Caco-2 (cell line): ENCODE results near the gene PTCH1. TPM values are rescaled to one million over a fixed set of nuclear protein-coding genes. Genes with fewer than 3 reads are reported as not detected.

Experiments used
- BruUV-seq: library from RNA; stranded (reverse); fragments of 400-500 nt; replicated peaks from 2 replicates; lab custom pipeline; 2021; lab: Mats Ljungman, UMichigan
- CTCF ChIA-PET: fragments of 300-600 bp; sonication (Branson Sonifier 250); formaldehyde crosslinking; loops from one replicate; lab custom pipeline; 2022; ENCODE audit warnings: antibody characterized with exemption; lab: Charles Lee
- POLR2A ChIA-PET: fragments of 300-600 bp; sonication (Branson Sonifier 250); formaldehyde crosslinking; loops from one replicate; lab custom pipeline; 2022; ENCODE audit warnings: antibody characterized with exemption; lab: Charles Lee
- DNase-seq, 2 experiments: peaks; one replicate each; pipeline versions ENCODE4 v3.0.0 to v3.0.0-alpha.2; 2020 to 2022
- H3K27me3 ChIP-seq: replicated peaks from 2 replicates; pipeline ENCODE4 v1.6.0; 2011; ENCODE audit warnings: low read length; ENCODE audit not compliant: control insufficient read depth, insufficient read depth
- H3K36me3 ChIP-seq: 2 replicates; pipeline ENCODE4 v1.5.1; 2011; ENCODE audit warnings: low read length; ENCODE audit not compliant: control insufficient read depth, insufficient read depth
- H3K4me1 ChIP-seq: fragments of 250-450 bp; sonication (Bioruptor Pico); 2 replicates; pipeline ENCODE4 v1.5.1; 2020; ENCODE audit warnings: mild to moderate bottlenecking
- H3K4me3 ChIP-seq: 2 replicates; pipeline ENCODE4 v1.5.1; 2011; ENCODE audit warnings: low read depth, mild to moderate bottlenecking, control low read depth, low read length
- H3K9me3 ChIP-seq: fragments of 250-450 bp; sonication (Bioruptor Pico); 2 replicates; pipeline ENCODE4 v1.5.1; 2020; ENCODE audit warnings: mild to moderate bottlenecking, moderate library complexity
- H3K27ac Mint-ChIP-seq: one replicate; pipeline ENCODE4 v1.8.0; 2022; ENCODE audit warnings: mixed read lengths; ENCODE audit not compliant: unreplicated experiment
- H3K27me3 Mint-ChIP-seq: one replicate; pipeline ENCODE4 v1.8.0; 2022; ENCODE audit warnings: mixed read lengths; ENCODE audit not compliant: insufficient read depth, unreplicated experiment
- H3K36me3 Mint-ChIP-seq: one replicate; pipeline ENCODE4 v1.8.0; 2022; ENCODE audit warnings: mild to moderate bottlenecking, mixed read lengths; ENCODE audit not compliant: insufficient read depth, unreplicated experiment
- H3K4me1 Mint-ChIP-seq: one replicate; pipeline ENCODE4 v1.8.0; 2022; ENCODE audit warnings: low read depth, mixed read lengths; ENCODE audit not compliant: unreplicated experiment
- H3K4me3 Mint-ChIP-seq: one replicate; pipeline ENCODE4 v1.8.0; 2022; ENCODE audit warnings: mild to moderate bottlenecking, moderate library complexity, mixed read lengths; ENCODE audit not compliant: unreplicated experiment
- H3K9me3 Mint-ChIP-seq: one replicate; pipeline ENCODE4 v1.8.0; 2022; ENCODE audit warnings: mixed read lengths; ENCODE audit not compliant: unreplicated experiment
- CTCF ChIP-seq, 2 experiments: fragments of 200-600 bp in 1 of 2; IDR thresholded peaks; 1 replicate in 1 of 2; 2 replicates in 1 of 2; pipeline versions ENCODE4 v1.5.1 to v1.8.0; 2011 to 2022; ENCODE audit warnings: antibody characterized with exemption in 1 of 2, control low read depth in 1 of 2, inconsistent platforms in 1 of 2, low read depth in 1 of 2, low read length in 1 of 2, mild to moderate bottlenecking in 1 of 2, moderate library complexity in 1 of 2; ENCODE audit not compliant: insufficient read depth in 1 of 2, severe bottlenecking in 1 of 2, unreplicated experiment in 1 of 2
- intact Hi-C: fragments of 100-400 bp; cut with micrococcal nuclease; formaldehyde crosslinking; loops from one replicate; pipeline ENCODE4 v1.10.0; 2022; ENCODE audit not compliant: unreplicated experiment
- total RNA-seq: library from RNA; stranded (reverse); gene quantifications from 2 replicates; pipeline ENCODE4 v1.2.3, GENCODE V29; 2022

The PTCH1 gene
- total RNA-seq, 1 experiment from 2014 or later: 25.9 TPM

GRCh38 chr9:95413793-95414192, 103.0 kb downstream of the PTCH1 start:
- intact Hi-C loops: no loop called here
- CTCF ChIA-PET: no interaction called here
- H3K27me3 ChIP-seq: no peaks in the 10 kb centered on the region
- Mint-ChIP-seq H3K9me3 (no peaks in the 10 kb centered on the region), H3K36me3 (no peaks in the 10 kb centered on the region), H3K4me3 (no peak overlapping the region), H3K27ac (no peak overlapping the region), H3K4me1 (peaks cover 32% of the 10 kb centered on the region), H3K27me3 (no peaks in the 10 kb centered on the region)
- no peak overlapping the region for H3K4me3 ChIP-seq
- no peaks in the 10 kb centered on the region for H3K36me3 ChIP-seq
- DNase-seq: no peak
- no peak for TF ChIP-seq CTCF (IDR thresholded peaks at IDR 0.05; ENCODE audit: insufficient read depth in 1 of 2, low read depth in 1 of 2, low read length in 1 of 2, severe bottlenecking in 1 of 2, unreplicated experiment in 1 of 2)
- H3K4me1 ChIP-seq: peaks cover 30% of the 10 kb centered on the region
- POLR2A ChIA-PET: no interaction called here
- no TSS peak for BruUV-seq
- H3K9me3 ChIP-seq: no peaks in the 10 kb centered on the region

- Mint-ChIP-seq H3K27ac (no peak overlapping the region), H3K4me1 (peaks cover 33% of the 10 kb centered on the region), H3K27me3 (no peaks in the 10 kb centered on the region), H3K4me3 (no peak overlapping the region), H3K36me3 (no peaks in the 10 kb centered on the region), H3K9me3 (no peaks in the 10 kb centered on the region)
- Histone ChIP-seq H3K4me1 (peaks cover 28% of the 10 kb centered on the region), H3K36me3 (no peaks in the 10 kb centered on the region), H3K27me3 (no peaks in the 10 kb centered on the region), H3K4me3 (no peak overlapping the region), H3K9me3 (no peaks in the 10 kb centered on the region)
- ChIA-PET CTCF (no interaction called here), POLR2A (no interaction called here)
- intact Hi-C loops: no loop called here
- no peak for DNase-seq
- no TSS peak for BruUV-seq
- no peak for TF ChIP-seq CTCF (IDR thresholded peaks at IDR 0.05; ENCODE audit: insufficient read depth in 1 of 2, low read depth in 1 of 2, low read length in 1 of 2, severe bottlenecking in 1 of 2, unreplicated experiment in 1 of 2)
These were observed 105.5 kb downstream of the PTCH1 start for GRCh38 chr9:95411054-95411892.

GRCh38 chr9:95409650-95410426, 106.9 kb downstream of the PTCH1 start:
- Mint-ChIP-seq H3K4me1 (peaks cover 24% of the 10 kb centered on the region), H3K9me3 (peaks cover 5% of the 10 kb centered on the region), H3K27ac (no peak overlapping the region), H3K27me3 (no peaks in the 10 kb centered on the region), H3K4me3 (no peak overlapping the region), H3K36me3 (no peaks in the 10 kb centered on the region)
- no TSS peak for BruUV-seq
- intact Hi-C loops: no loop called here
- H3K4me1 ChIP-seq: peaks cover 13% of the 10 kb centered on the region
- H3K36me3 ChIP-seq: no peaks in the 10 kb centered on the region
- ChIA-PET CTCF (no interaction called here), POLR2A (no interaction called here)
- no peaks in the 10 kb centered on the region for H3K9me3 ChIP-seq
- DNase-seq: no peak
- no peak for TF ChIP-seq CTCF (IDR thresholded peaks at IDR 0.05; ENCODE audit: insufficient read depth in 1 of 2, low read depth in 1 of 2, low read length in 1 of 2, severe bottlenecking in 1 of 2, unreplicated experiment in 1 of 2)
- no peaks in the 10 kb centered on the region for H3K27me3 ChIP-seq
- H3K4me3 ChIP-seq: no peak overlapping the region
